Hematopoietic multipotent progenitor cell treated with erythropoietin and hydrocortisone succinate and interleukin-3 and kit ligand, for 8 days (in vitro differentiated cells): ENCODE data around the gene S100A3.

Experiments used
- DNase-seq: peaks from one replicate; pipeline ENCODE4 v3.0.0-alpha.2; 2015

The S100A3 gene

DNA sequence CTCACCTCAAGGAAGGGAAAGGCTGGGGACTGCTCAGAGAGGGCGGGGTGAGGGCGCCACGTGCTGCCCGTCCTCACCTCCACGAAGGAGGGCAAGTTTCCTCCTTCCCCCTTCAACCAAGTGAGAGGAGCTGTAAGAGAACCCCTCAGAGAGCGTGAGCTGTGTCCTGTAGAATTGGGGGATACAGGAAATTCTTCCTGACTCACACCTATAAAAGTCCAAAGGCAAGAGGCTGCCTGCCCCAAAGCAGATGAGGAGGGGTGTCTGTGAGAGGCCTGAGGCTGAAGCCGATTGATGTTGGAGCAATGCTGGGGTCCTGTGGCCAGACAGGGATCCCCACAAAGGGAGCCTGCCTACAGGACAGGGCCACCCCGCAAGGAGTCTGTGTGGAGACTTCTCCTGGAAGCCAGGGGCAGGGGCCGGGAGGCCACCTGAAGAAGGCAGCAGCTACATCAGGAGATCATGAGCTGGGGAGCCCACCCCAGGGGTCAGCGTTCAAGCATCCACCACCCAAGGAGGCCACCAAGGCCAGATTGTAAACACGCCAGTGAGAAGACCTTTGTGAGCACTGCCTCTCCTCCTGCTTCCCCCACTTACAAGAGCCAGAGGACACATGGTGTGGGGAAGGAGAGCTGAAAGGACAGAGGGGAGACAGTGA is 41.0 kb downstream of the S100A3 start:
- DNase-seq = no peak

GRCh38 chr1:153506831-153507413 is 42.1 kb downstream of the S100A3 start:
- no peak for DNase-seq

- no peak for DNase-seq
Observed at GRCh38 chr1:153506386-153506785, 42.7 kb downstream of the S100A3 start.

GRCh38 chr1:153505576-153505975 is 43.5 kb downstream of the S100A3 start:
- DNase-seq = no peak

DNA sequence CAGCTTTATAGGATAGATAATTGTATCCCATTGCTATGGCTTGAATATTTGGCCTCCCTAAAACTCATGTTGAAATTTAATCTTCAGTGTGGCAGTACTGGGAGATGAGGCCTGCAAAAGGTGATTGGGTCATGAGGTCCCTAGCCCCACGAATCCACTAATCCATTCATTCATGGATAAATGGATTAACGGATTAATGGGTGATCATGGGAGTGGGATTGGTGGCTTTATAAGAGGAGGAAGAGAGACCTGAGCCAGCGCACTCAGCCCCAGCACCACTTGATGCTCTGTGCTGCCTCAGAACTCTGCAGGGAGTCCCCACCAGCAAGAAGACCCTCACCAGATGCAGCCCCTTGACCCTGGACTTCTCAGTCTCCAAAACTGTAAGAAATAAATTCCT is 45.3 kb downstream of the S100A3 start:
- DNase-seq = no peak

GRCh38 chr1:153498746-153499145 is 50.3 kb downstream of the S100A3 start:
- DNase-seq = no peak
